ENCODE measurements around the gene INPP1. TPM values are rescaled to one million over a fixed set of nuclear protein-coding genes. Genes with fewer than 3 reads are reported as not detected.

Gene INPP1
- total RNA-seq, 1 experiment from 2014 or later, result 4.3 TPM

- no peak overlapping the region for H3K18ac ChIP-seq (ENCODE audit: insufficient read length, low read depth, low read length)
- no peaks in the 10 kb centered on the region for H3K4me1 ChIP-seq (ENCODE audit: insufficient read depth, low read length)
- H3K9me3 ChIP-seq (ENCODE audit: control insufficient read depth, low read depth, low read length), result no peaks in the 10 kb centered on the region
- H3K79me2 ChIP-seq (ENCODE audit: insufficient read depth, low read length), result no peaks in the 10 kb centered on the region
- no peak overlapping the region for H4K8ac ChIP-seq (replicated peaks; ENCODE audit: insufficient read length, low read depth, low read length)
- Mint-ChIP-seq H3K27me3 (ENCODE audit: low read depth) (0 out of 2 replicates have a peak, but pooled peaks cover 4% of the 10 kb centered on the region), H3K4me3 (no peak overlapping the region), H3K36me3 (ENCODE audit: insufficient read depth in 1 of 3, low read depth in 3 of 3) (no peaks in the 10 kb centered on the region), H3K27ac (no peak overlapping the region), H3K9me3 (no peaks in the 10 kb centered on the region), H3K4me1 (0 out of 4 replicates have a peak, but pooled peaks cover 0 to under 1% of the 10 kb centered on the region in 2 experiments)
- H3K56ac ChIP-seq (ENCODE audit: insufficient read length, low read depth, low read length), result no peak overlapping the region
- no peak overlapping the region for H4K5ac ChIP-seq (ENCODE audit: insufficient read length, low read depth, low read length)
- no CpG with 5 or more reads among the region's 2 CpGs for WGBS (ENCODE audit: extremely low coverage, insufficient read length, low lambda C conversion rate)
- H2BK20ac ChIP-seq (ENCODE audit: low read depth, low read length, poor library complexity, severe bottlenecking), result no peak overlapping the region
- no peaks in the 10 kb centered on the region for H3K79me1 ChIP-seq (ENCODE audit: insufficient read depth, low read depth, low read length, poor library complexity, severe bottlenecking)
- H3K23ac ChIP-seq (ENCODE audit: insufficient read length, low read depth, low read length), result no peak overlapping the region
- H2BK120ac ChIP-seq (ENCODE audit: low read depth, low read length, poor library complexity, severe bottlenecking), result no peak overlapping the region
- no peak overlapping the region for H3K27ac ChIP-seq (ENCODE audit: insufficient read length, low read depth, low read length)
- H3K14ac ChIP-seq (ENCODE audit: insufficient read depth, low read length), result no peak overlapping the region
- no peak overlapping the region for H2BK15ac ChIP-seq (ENCODE audit: low read depth, low read length)
- H4K91ac ChIP-seq (ENCODE audit: insufficient read length, low read depth, low read length), result no peak overlapping the region
- H2AFZ ChIP-seq (ENCODE audit: low read length), result no peak overlapping the region
- H3K4ac ChIP-seq (ENCODE audit: low read depth, low read length), result no peak overlapping the region
- TF ChIP-seq, protein P1, sequence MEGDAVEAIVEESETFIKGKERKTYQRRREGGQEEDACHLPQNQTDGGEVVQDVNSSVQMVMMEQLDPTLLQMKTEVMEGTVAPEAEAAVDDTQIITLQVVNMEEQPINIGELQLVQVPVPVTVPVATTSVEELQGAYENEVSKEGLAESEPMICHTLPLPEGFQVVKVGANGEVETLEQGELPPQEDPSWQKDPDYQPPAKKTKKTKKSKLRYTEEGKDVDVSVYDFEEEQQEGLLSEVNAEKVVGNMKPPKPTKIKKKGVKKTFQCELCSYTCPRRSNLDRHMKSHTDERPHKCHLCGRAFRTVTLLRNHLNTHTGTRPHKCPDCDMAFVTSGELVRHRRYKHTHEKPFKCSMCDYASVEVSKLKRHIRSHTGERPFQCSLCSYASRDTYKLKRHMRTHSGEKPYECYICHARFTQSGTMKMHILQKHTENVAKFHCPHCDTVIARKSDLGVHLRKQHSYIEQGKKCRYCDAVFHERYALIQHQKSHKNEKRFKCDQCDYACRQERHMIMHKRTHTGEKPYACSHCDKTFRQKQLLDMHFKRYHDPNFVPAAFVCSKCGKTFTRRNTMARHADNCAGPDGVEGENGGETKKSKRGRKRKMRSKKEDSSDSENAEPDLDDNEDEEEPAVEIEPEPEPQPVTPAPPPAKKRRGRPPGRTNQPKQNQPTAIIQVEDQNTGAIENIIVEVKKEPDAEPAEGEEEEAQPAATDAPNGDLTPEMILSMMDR (conservative IDR thresholded peaks at IDR 0.05), result no peak
- no peak overlapping the region for H2BK12ac ChIP-seq (ENCODE audit: insufficient read length, low read depth, low read length)
- H3K4me2 ChIP-seq (ENCODE audit: insufficient read depth, insufficient read length, low read length), result no peak overlapping the region
- no peak overlapping the region for H3T11ph ChIP-seq (ENCODE audit: low read length)
- no peak overlapping the region for H2BK5ac ChIP-seq (ENCODE audit: insufficient read length, low read length)
- H3K23me2 ChIP-seq (ENCODE audit: insufficient read length, low read depth, low read length, poor library complexity, severe bottlenecking), result no peaks in the 10 kb centered on the region
- H2AK5ac ChIP-seq (ENCODE audit: insufficient read length, low read length), result no peak overlapping the region
- no peak overlapping the region for H3K9ac ChIP-seq (ENCODE audit: extremely low read depth, insufficient read length, low read length)
- no peaks in the 10 kb centered on the region for H4K20me1 ChIP-seq (ENCODE audit: control insufficient read depth, insufficient read depth, insufficient read length)
- no peaks in the 10 kb centered on the region for H3K27me3 ChIP-seq (ENCODE audit: insufficient read depth, low read length)
- DNase-seq, result no peak
Measured at GRCh38 chr2:190325588-190325987, 17.8 kb upstream of the INPP1 start.

Data from H9 (cell line).